Esophagus squamous epithelium (tissue), 4 donors: ENCODE results near the gene TRMT61B.

Experiments used
- CTCF ChIP-seq, 6 experiments: fragments of 450-650 bp in 4 of 6; fragments of 200-600 bp in 2 of 6; sonication (generic) in 2 of 6; IDR thresholded peaks; one replicate each; pipeline ENCODE4 v1.5.1; 2016 to 2019; ENCODE audit warnings: antibody characterized with exemption in 6 of 6, mild to moderate bottlenecking in 4 of 6, moderate library complexity in 4 of 6
- POLR2A ChIP-seq, 4 donors: fragments of 450-650 bp; IDR thresholded peaks; one replicate each; pipeline ENCODE4 v1.6.1; 2017; ENCODE audit warnings: antibody characterized with exemption in 4 of 4, mild to moderate bottlenecking in 4 of 4, moderate library complexity in 3 of 4

- TF ChIP-seq CTCF (IDR thresholded peaks at IDR 0.05) (no peak), POLR2A (IDR thresholded peaks at IDR 0.05) (no peak)
Observed at GRCh38 chr2:28904295-28904694, 34.2 kb upstream of the TRMT61B start.
